GM12874 (cell line): ENCODE data around the gene OR1M1.

Experiments
- TF ChIP-seq, protein P1 (sequence below): IDR thresholded peaks from 2 replicates; pipeline ENCODE4 v1.5.1; 2011; ENCODE audit warnings: low read depth, mild to moderate bottlenecking, control low read depth, low read length, moderate library complexity; ENCODE audit not compliant: insufficient read depth

Gene OR1M1

DNA sequence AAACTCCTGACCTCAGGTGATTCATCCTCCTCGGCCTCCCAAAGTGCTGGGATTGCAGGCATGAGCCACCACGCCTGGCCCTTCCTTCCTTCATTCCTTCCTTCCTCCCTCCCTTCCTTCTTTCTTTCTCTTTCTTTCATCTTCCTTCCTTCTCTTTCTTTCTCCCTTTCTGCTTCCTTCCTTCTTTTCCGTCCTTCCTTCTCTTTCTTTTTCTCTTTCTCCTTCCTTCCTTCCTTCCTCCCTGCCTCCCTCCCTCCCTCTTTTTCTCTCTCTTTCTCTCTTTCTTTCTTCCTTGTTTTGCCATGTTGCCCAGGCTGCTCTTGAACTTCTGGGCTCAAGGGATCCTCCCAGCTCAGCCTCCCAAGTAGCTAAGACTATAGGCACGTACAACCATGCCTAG lies 40.2 kb upstream of the OR1M1 start:
- TF ChIP-seq, protein P1, sequence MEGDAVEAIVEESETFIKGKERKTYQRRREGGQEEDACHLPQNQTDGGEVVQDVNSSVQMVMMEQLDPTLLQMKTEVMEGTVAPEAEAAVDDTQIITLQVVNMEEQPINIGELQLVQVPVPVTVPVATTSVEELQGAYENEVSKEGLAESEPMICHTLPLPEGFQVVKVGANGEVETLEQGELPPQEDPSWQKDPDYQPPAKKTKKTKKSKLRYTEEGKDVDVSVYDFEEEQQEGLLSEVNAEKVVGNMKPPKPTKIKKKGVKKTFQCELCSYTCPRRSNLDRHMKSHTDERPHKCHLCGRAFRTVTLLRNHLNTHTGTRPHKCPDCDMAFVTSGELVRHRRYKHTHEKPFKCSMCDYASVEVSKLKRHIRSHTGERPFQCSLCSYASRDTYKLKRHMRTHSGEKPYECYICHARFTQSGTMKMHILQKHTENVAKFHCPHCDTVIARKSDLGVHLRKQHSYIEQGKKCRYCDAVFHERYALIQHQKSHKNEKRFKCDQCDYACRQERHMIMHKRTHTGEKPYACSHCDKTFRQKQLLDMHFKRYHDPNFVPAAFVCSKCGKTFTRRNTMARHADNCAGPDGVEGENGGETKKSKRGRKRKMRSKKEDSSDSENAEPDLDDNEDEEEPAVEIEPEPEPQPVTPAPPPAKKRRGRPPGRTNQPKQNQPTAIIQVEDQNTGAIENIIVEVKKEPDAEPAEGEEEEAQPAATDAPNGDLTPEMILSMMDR = no peak

DNA sequence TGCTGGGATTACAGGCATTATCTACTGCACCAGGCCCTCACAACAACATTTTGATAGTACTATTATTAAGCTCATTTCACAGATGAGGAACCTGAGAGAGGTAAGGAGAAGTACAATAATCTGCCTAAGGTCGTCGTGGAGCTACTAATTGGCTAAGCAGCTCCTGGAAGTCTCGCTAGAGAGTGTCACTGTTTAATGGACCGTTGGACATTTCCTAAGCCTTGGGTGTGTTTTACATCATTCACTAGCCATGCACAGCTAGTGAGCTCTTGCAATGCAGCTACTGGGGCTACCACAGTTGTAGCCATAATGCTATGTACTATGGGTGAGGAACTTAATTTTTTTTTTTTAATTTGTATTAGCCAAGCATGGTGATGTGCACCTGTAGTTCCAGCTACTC lies 34.0 kb upstream of the OR1M1 start:
- TF ChIP-seq, protein P1 = no peak

DNA sequence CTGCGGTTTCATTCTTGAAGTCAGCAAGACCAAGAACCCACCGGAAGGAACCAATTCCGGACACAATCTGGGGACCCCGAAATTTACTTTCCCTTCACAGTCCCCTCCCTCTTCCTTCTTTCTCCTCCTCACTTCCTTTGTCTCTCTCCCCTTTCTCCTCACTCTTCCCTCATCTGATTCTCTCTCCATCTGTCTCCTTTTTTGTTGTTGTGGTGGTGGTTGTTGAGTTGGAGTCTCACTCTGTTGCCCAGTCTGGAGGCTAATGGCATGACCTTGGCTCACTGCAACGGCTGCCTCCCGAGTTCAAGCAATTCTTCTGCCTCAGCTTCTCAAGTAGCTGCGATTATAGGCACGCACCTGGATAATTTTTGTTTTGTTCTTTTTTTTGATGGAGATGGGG lies 32.7 kb upstream of the OR1M1 start:
- TF ChIP-seq, protein P1 = no peak

DNA sequence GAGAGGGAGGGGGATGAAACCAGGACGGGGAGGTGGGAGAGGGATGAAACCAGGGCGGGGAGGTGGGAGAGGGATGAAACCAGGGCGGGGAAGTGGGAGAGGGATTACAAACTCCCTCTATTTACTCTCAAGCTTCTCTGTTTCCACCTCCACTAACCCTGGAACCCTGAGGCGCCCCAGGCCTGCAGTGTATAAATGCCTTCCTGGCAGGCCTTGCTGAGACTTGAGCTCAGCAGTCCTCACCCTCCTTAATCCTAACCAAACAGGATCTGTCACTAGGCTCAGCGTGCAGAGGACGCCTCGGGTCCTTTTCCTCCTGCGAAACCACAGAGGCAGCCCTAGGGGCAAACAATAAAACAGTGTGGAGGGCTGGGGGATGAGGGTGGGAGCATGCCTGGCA lies 32.1 kb upstream of the OR1M1 start:
- TF ChIP-seq, protein P1 = no peak

- TF ChIP-seq, protein P1 = no peak
Measured at GRCh38 chr19:9057505-9058258, 29.2 kb upstream of the OR1M1 start.

GRCh38 chr19:9058905-9059667 lies 27.8 kb upstream of the OR1M1 start:
- TF ChIP-seq, protein P1 = no peak

DNA sequence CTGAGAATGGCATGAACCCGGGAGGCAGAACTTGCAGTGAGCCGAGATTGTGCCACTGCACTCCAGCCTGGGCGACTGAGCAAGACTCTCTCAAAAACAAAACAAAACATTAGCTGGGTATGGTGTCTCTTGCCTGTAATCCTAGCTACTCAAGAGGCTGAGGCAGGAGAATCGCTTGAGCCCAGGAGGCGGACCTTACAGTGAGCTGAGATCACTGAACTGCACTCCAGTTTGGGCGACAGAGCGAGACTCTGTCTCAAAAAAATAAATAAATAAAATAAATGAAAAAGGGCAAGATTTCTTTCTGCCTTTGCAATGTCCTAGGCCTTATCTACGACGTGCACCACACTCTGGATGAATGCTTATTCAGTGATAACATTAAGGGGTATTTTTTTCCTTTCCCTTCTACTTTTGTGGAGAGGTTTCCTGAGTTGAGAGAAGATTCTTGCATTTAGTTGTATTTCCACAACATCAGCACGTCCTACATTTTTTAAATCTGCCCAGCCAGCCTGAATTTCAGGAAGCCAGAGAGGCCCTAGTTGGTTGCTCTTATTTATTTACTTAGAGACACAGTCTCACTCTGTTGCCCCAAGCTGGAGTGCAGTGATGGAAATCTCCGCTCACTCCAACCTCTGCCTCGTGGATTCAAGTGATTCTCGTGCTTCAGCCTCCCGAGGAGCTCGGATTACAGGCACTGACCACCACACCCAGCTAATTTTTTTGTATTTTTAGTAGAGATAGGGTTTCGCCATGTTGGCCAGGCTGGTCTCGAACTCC lies 26.1 kb upstream of the OR1M1 start:
- TF ChIP-seq, protein P1 = no peak
